NCI-H146 treated with DMSO at 0.1 percent for 48 hours (cell line): ENCODE measurements around the gene STARD7.
"Not testable (repeated sequence)": the region's sequence is repeated elsewhere in the genome, so short reads cannot be mapped to it uniquely, and the experiment has no call there.

Experiments used
- DNase-seq: peaks from one replicate; lab custom pipeline; 2025; ENCODE audit not compliant: unreplicated experiment; lab: John Stamatoyannopoulos, UW

The STARD7 gene, protein sequence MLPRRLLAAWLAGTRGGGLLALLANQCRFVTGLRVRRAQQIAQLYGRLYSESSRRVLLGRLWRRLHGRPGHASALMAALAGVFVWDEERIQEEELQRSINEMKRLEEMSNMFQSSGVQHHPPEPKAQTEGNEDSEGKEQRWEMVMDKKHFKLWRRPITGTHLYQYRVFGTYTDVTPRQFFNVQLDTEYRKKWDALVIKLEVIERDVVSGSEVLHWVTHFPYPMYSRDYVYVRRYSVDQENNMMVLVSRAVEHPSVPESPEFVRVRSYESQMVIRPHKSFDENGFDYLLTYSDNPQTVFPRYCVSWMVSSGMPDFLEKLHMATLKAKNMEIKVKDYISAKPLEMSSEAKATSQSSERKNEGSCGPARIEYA

DNA sequence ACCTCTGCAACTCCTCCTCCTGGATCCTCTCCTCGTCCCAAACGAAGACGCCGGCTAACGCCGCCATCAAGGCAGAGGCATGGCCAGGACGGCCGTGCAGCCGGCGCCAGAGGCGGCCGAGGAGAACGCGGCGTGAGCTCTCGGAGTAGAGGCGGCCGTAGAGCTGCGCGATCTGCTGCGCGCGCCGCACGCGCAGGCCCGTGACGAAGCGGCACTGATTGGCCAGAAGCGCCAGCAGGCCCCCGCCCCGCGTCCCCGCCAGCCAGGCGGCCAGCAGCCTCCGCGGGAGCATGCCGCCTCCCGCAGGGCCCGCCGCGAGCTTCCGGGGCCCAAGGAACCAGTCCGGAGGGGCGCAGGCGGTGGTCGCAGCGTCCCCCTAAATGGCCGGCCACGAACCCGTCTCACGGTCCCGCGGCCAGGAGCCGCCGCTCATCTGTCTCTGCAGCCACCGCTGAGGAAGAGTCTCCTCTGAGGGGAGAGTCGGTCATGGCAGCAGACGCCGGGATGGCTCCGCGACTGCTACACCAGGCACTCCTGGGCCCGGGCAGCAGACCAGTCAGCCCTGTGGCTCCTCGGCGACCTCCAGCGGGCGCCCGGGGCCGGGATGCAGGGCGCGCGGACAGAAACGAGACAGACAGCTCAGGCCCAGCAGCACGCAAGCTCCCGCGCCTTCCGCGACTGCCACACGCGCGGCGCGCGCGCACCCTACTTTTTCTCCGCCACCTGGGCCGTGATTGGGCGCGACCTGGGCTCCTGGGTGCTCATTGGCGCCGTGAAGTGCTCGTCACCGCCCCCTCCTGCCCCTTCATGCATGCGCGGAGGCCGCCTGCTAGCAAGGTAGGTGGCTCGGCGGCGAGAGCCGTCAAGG, at the start of gene STARD7:
TSS of gene STARD7 (minus strand) at position 685 of the 868 bp plus-strand sequence. CDS start at position 292, 393 bp downstream.
- DNase-seq: peak; percentile 92

- not testable (repeated sequence) for DNase-seq
Measured at GRCh38 chr2:96257744-96258143, 49.1 kb upstream of the STARD7 start.

GRCh38 chr2:96256611-96257113, 48.0 kb upstream of the STARD7 start:
- DNase-seq: no peak

DNA sequence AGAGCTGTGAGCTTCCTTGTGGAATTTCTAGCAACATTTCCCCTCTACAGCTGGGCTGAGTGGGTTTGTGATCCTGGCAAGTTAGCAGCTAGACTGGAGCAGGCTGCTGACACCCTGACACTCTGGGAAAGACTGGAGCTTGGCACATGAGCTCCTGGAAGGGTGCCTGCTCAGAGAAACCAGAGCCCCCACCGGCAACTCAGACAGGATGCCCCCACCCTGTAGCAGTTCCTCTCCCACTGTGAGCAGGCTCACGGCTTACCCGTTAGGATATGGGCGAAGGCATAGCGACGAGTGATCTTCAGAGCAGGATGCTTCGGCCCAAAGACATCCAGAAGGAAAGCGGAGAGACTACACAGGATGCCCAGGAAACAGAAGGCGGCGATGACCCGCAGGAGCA, 45.9 kb upstream of the STARD7 start:
- DNase-seq: no peak

- no peak for DNase-seq
Measured at GRCh38 chr2:96253006-96253405, 44.4 kb upstream of the STARD7 start.

GRCh38 chr2:96252526-96252925, 43.9 kb upstream of the STARD7 start:
- no peak for DNase-seq

DNA sequence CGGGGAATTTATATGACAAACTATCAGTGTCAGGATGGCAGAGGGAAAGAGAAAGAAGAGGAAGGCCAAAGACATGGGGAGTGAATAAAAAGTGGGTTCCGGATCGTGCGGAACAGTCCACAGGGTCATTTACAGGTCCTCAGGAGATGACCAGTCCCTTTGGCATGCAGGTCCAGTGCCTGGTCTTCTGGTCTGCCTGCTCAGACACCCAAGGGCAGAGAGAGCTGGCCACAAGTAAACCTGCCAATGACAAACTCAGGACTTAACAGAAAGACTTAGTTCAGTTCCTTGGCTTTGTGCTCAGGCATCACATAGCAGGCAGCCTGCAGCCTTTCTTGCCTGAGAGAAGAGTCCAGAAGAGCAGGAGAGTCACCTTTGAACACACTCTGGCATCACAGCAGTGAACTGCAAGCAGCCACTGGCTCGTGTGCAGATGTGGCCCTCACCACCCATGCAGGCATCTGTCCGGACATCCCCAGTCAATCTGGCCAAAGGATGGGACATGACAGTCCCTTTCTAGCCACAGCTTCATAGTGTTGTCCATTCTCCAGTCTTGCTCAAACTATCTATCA, 43.2 kb upstream of the STARD7 start:
- DNase-seq: no peak

- DNase-seq: no peak
Measured at GRCh38 chr2:96250188-96250587, 41.6 kb upstream of the STARD7 start.

DNA sequence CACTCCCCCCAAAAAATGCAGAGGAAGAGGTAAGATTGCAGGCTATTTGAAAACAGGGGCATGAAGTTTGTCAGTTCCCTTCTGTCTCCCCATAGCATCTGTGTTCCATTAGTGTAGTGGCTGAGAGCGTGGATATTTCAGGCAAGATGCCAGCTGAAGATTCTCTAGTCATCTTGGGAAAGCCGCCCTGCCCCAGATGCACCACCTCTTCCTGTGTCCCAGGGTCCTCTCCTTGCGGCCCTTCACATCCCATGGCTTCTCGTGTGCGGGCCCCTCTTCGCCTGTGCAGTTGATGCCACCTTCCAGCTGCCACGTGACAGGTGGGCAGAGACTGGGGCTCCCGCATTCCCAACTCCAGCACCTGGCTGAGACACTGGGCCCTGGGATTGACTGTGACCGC, 41.0 kb upstream of the STARD7 start:
- DNase-seq: no peak

GRCh38 chr2:96248624-96249023, 40.0 kb upstream of the STARD7 start:
- no peak for DNase-seq

DNA sequence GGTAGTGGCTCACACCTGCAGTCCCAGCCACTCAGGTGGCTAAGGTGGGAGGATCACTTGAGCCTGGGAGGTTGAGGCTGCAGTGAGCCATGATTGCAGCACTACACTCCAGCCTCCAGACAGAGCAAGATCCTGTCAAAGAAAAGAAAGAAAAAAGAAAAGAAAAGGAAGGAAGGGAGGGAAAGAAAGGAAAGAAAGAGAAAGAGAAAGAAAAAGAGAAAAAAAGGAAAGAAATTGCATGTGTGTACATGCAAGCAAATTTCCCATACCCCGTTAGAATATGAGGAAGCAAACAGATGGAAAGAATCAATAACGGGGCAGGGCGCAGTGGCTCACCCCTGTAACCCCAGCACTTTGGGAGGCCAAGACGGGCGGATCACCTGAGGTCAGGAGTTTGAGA, 39.3 kb upstream of the STARD7 start:
- no peak for DNase-seq

- no peak for DNase-seq
Measured at GRCh38 chr2:96247009-96247408, 38.4 kb upstream of the STARD7 start.

DNA sequence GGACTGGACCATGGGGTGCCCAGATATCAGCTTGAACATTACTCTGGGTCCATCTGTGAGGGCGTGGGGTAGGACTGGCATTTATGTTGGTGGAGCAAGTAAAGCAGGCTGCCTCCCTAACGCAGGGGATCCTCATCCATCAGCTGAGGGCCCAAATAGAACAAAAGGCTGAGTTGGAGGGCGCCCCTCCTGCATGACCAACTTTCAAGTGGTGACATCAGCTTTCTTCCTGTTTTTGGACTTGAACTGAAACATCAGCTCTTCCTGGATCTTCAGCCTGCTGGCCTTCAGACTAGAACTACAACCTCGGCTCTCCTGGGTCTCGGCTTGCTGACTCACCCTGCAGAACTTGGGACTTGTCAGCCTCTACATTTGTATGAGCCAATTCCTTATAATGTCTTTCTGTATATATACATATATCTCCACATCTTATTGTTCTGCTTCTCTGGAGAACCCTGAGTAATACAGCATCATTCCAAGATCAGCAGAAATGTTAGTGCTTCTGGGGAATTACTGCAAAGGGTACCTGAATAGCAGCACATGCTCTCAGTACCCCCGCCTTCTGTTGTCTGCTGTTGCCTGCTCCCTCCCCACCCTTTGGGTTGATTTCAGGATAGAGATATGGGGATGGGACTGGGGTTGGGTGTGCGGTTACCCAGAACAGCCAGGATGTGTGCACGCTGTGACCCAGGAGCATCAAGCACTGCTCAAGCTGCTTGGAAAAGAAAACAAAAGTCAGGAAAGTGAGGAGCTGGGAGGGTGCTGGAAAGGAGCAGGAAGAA, 37.2 kb upstream of the STARD7 start:
- DNase-seq: no peak

- DNase-seq: no peak
Measured at GRCh38 chr2:96243843-96244242, 35.2 kb upstream of the STARD7 start.

DNA sequence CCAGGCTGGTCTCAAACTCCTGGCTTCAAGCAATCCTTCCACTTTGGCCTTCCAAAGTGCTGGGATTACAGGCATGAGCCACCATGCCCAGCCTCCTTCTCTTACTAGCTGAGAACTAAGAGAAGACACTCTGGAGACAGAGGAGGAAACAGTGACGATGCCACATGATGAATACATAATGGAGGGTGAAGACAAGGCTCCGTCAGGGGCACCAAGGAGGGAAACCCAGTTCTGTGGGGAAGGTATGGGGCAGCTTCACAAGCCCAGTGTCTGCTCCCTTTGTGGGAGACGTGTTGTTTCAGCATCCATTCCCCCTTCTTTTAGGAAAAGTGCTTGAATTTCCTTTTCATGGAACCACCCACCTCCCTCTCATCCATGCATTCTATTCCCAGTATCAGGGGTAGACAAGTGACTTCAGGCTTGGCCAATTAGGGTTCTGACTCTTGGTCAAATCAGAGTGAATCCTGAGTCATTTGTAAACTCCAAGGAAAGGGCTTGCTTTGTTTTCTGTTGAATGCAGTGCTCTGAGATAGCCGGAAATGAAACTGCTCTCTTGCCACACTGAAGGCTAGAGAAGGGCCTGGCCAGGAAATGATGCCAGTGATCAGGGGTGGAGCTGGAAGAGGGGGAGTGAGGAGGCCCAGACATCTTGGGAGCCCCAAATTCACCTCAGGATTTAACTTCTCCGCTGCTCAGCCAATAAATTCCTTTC, 33.4 kb upstream of the STARD7 start:
- DNase-seq: no peak

DNA sequence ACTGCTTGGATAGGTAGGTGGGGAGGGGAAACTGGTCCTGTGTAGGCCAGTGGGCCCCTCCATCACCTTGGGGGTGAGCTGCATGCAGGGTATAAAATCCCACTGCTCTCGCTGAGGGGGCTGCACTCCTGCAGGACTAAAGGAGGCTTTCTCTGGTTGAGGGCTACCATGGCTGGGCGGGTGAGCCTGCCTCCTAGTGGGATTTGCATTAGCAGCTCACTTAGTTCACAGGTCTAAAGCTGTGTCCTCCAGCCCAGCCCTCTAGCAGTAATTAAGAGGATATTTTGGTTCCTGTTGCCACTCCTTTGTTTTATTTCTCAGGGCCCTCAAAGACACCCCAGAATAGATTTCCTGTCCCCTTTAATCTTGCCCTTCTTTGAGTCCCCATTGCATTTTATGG, 32.6 kb upstream of the STARD7 start:
- DNase-seq: no peak

- no peak for DNase-seq
Measured at GRCh38 chr2:96240341-96241038, 31.9 kb upstream of the STARD7 start.

GRCh38 chr2:96239745-96240264, 31.2 kb upstream of the STARD7 start:
- no peak for DNase-seq

- DNase-seq: no peak
Measured at GRCh38 chr2:96239091-96239490, 30.5 kb upstream of the STARD7 start.
